Fibroblast of the conjunctiva (primary cell): ENCODE results near the gene TRIM4.
"Not testable (repeated sequence)": the region's sequence is repeated elsewhere in the genome, so short reads cannot be mapped to it uniquely, and the experiment has no call there.

Source experiments
- DNase-seq: peaks from one replicate; pipeline ENCODE4 v3.0.0-alpha.2; 2010; ENCODE audit warnings: low read depth

Gene TRIM4

GRCh38 chr7:99918959-99919813 lies at the start of gene TRIM4:
Gene TRIM4, minus strand, starts transcription at chr7:99919530. Its CDS starts 129 bp downstream, at chr7:99919401.
- DNase-seq: peak; percentile 82

- DNase-seq: no peak
Measured at GRCh38 chr7:99958564-99959227, 39.4 kb upstream of the TRIM4 start.

- DNase-seq: no peak
Measured at GRCh38 chr7:99955247-99955646, 35.9 kb upstream of the TRIM4 start.

GRCh38 chr7:99954643-99955042 lies 35.3 kb upstream of the TRIM4 start:
- not testable (repeated sequence) for DNase-seq

- DNase-seq: peak; percentile 22
Measured at GRCh38 chr7:99953649-99954048, 34.3 kb upstream of the TRIM4 start.

GRCh38 chr7:99952649-99953048 lies 33.3 kb upstream of the TRIM4 start:
- not testable (repeated sequence) for DNase-seq

- DNase-seq: not testable (repeated sequence)
Measured at GRCh38 chr7:99950819-99951218, 31.5 kb upstream of the TRIM4 start.

GRCh38 chr7:99949645-99950228 lies 30.4 kb upstream of the TRIM4 start:
- DNase-seq: no peak

- no peak for DNase-seq
Measured at GRCh38 chr7:99947608-99948007, 28.3 kb upstream of the TRIM4 start.

- DNase-seq: no peak
Measured at GRCh38 chr7:99944497-99945070, 25.3 kb upstream of the TRIM4 start.

- no peak for DNase-seq
Measured at GRCh38 chr7:99943641-99944496, 24.5 kb upstream of the TRIM4 start.

GRCh38 chr7:99938296-99938695 lies 19.0 kb upstream of the TRIM4 start:
- no peak for DNase-seq

- DNase-seq: not testable (repeated sequence)
Measured at GRCh38 chr7:99935009-99935408, 15.7 kb upstream of the TRIM4 start.

GRCh38 chr7:99930376-99930775 lies 11.0 kb upstream of the TRIM4 start:
- DNase-seq: no peak

GRCh38 chr7:99929730-99930053 lies 10.4 kb upstream of the TRIM4 start:
- no peak for DNase-seq

GRCh38 chr7:99928994-99929729 lies 9.8 kb upstream of the TRIM4 start, which contains the start of gene GJC3:
Gene GJC3, minus strand, starts transcription at chr7:99929620. Its CDS starts 0 bp downstream, at chr7:99929620.
- no peak for DNase-seq

GRCh38 chr7:99928188-99928587 lies 8.9 kb upstream of the TRIM4 start:
- no peak for DNase-seq

GRCh38 chr7:99927536-99927935 lies 8.2 kb upstream of the TRIM4 start:
- no peak for DNase-seq

- no peak for DNase-seq
Measured at GRCh38 chr7:99926321-99926720, 7.0 kb upstream of the TRIM4 start.

- no peak for DNase-seq
Measured at GRCh38 chr7:99923200-99923599, 3.9 kb upstream of the TRIM4 start.

- no peak for DNase-seq
Measured at GRCh38 chr7:99920149-99920548, 819 bp upstream of the TRIM4 start.
